BLaER1 treated with 17β-estradiol and CSF1 and Interleukin-3, amounts not matched to agents 10 nM and 100 nM (cell line): ENCODE results near the gene MAN1C1.
"Not testable (repeated sequence)": the region's sequence is repeated elsewhere in the genome, so short reads cannot be mapped to it uniquely, and the experiment has no call there.

Source experiments
- H3K27ac ChIP-seq, 11 experiments: shearing (Covaris generic); formaldehyde crosslinking; 2 replicates each; pipeline ENCODE4 v1.8.1; 2022
- H3K27me3 ChIP-seq, 11 experiments: shearing (Covaris generic); formaldehyde crosslinking; 2 replicates each; pipeline ENCODE4 v1.8.1; 2022
- H3K36me3 ChIP-seq, 11 experiments: shearing (Covaris generic); formaldehyde crosslinking; 2 replicates each; pipeline ENCODE4 v1.8.1; 2022
- H3K4me1 ChIP-seq, 10 experiments: shearing (Covaris generic); formaldehyde crosslinking; 2 replicates each; pipeline ENCODE4 v1.8.1; 2022
- H3K4me2 ChIP-seq, 11 experiments: shearing (Covaris generic); formaldehyde crosslinking; 2 replicates each; pipeline ENCODE4 v1.8.1; 2022
- H3K4me3 ChIP-seq, 10 experiments: shearing (Covaris generic); formaldehyde crosslinking; 2 replicates each; pipeline ENCODE4 v1.8.1; 2022
- H3K9ac ChIP-seq, 11 experiments: shearing (Covaris generic); formaldehyde crosslinking; 2 replicates each; pipeline ENCODE4 v1.8.1; 2022
- H3K9me3 ChIP-seq, 11 experiments: shearing (Covaris generic); formaldehyde crosslinking; replicated peaks in 1 of 11; 2 replicates each; pipeline ENCODE4 v1.8.1; 2022
- H4K20me1 ChIP-seq, 11 experiments: shearing (Covaris generic); formaldehyde crosslinking; 2 replicates each; pipeline ENCODE4 v1.8.1; 2022
- Cebpa-rat ChIP-seq, 11 experiments: shearing (Covaris generic); IDR thresholded peaks; 2 replicates each; pipeline ENCODE4 v1.8.1; 2022

MAN1C1 gene

GRCh38 chr1:25590096-25590824 is 26.3 kb upstream of the MAN1C1 start:
- H3K27me3 ChIP-seq, result no peaks in the 10 kb centered on the region
- peaks cover 0 to 18% (median 10%) of the 10 kb centered on the region in 10 experiments; a peak in 15 of 20 replicates for H3K4me1 ChIP-seq
- TF ChIP-seq Cebpa-rat (IDR thresholded peaks at IDR 0.05), result no peak
- no peak overlapping the region for H3K27ac ChIP-seq
- no peaks in the 10 kb centered on the region for H4K20me1 ChIP-seq
- no peaks in the 10 kb centered on the region for H3K36me3 ChIP-seq
- no peaks in the 10 kb centered on the region for H3K9me3 ChIP-seq
- no peak overlapping the region for H3K4me3 ChIP-seq
- no peak overlapping the region; a peak in 1 of 22 replicates for H3K4me2 ChIP-seq
- H3K9ac ChIP-seq, result no peak overlapping the region

- Histone ChIP-seq H3K36me3 (no peaks in the 10 kb centered on the region), H3K27me3 (no peaks in the 10 kb centered on the region), H4K20me1 (no peaks in the 10 kb centered on the region), H3K9me3 (peaks cover 0 to 7% (median 3%) of the 10 kb centered on the region in 11 experiments; a peak in 7 of 22 replicates), H3K4me2 (no peak overlapping the region), H3K4me1 (peaks cover 0 to 7% (median 0%) of the 10 kb centered on the region in 10 experiments; a peak in 4 of 20 replicates), H3K4me3 (no peak overlapping the region), H3K9ac (no peak overlapping the region), H3K27ac (no peak overlapping the region)
- TF ChIP-seq Cebpa-rat (IDR thresholded peaks at IDR 0.05), result no peak
Measured at GRCh38 chr1:25593861-25594260, 22.7 kb upstream of the MAN1C1 start.

GRCh38 chr1:25594971-25595370 is 21.6 kb upstream of the MAN1C1 start:
- H3K27ac ChIP-seq, result no peak overlapping the region
- no peak overlapping the region for H3K4me3 ChIP-seq
- H3K4me2 ChIP-seq, result no peak overlapping the region
- no peaks in the 10 kb centered on the region for H3K27me3 ChIP-seq
- H3K9me3 ChIP-seq, result peaks cover 0 to 14% (median 8%) of the 10 kb centered on the region in 11 experiments; a peak in 7 of 22 replicates
- peaks cover 0 to 7% (median 0%) of the 10 kb centered on the region in 10 experiments; a peak in 4 of 20 replicates for H3K4me1 ChIP-seq
- no peak overlapping the region for H3K9ac ChIP-seq
- no peak for TF ChIP-seq Cebpa-rat (IDR thresholded peaks at IDR 0.05)
- H3K36me3 ChIP-seq, result no peaks in the 10 kb centered on the region
- no peaks in the 10 kb centered on the region for H4K20me1 ChIP-seq

GRCh38 chr1:25596641-25597040 is 19.9 kb upstream of the MAN1C1 start:
- not testable (repeated sequence) for H3K9ac ChIP-seq, H3K27me3 ChIP-seq, H3K4me1 ChIP-seq, H3K27ac ChIP-seq, H3K4me3 ChIP-seq, H3K36me3 ChIP-seq, H3K4me2 ChIP-seq, H4K20me1 ChIP-seq
- H3K9me3 ChIP-seq, result peaks cover 0 to 14% (median 8%) of the 10 kb centered on the region in 11 experiments; a peak in 7 of 22 replicates
- TF ChIP-seq Cebpa-rat (IDR thresholded peaks at IDR 0.05), result peak; percentile 31 to 94 (median 76); a peak in 18 of 22 replicates

GRCh38 chr1:25598879-25599278 is 17.7 kb upstream of the MAN1C1 start:
- Histone ChIP-seq H3K4me2 (no peak overlapping the region), H3K4me1 (peaks cover 0 to 19% (median 9%) of the 10 kb centered on the region in 10 experiments; a peak in 11 of 20 replicates), H3K4me3 (no peak overlapping the region), H3K36me3 (no peaks in the 10 kb centered on the region), H3K9me3 (peaks cover 0 to 14% (median 8%) of the 10 kb centered on the region in 11 experiments; a peak in 7 of 22 replicates), H3K27ac (no peak overlapping the region), H3K27me3 (no peaks in the 10 kb centered on the region), H4K20me1 (no peaks in the 10 kb centered on the region), H3K9ac (no peak overlapping the region)
- TF ChIP-seq Cebpa-rat (IDR thresholded peaks at IDR 0.05), result no peak

- Histone ChIP-seq H3K27me3 (no peaks in the 10 kb centered on the region), H3K9me3 (peaks cover 0 to 14% (median 8%) of the 10 kb centered on the region in 11 experiments; a peak in 7 of 22 replicates), H3K4me1 (peaks cover 0 to 19% (median 9%) of the 10 kb centered on the region in 10 experiments; a peak in 11 of 20 replicates), H3K4me2 (no peak overlapping the region), H3K9ac (no peak overlapping the region), H4K20me1 (no peaks in the 10 kb centered on the region), H3K4me3 (no peak overlapping the region), H3K27ac (no peak overlapping the region), H3K36me3 (no peaks in the 10 kb centered on the region)
- TF ChIP-seq Cebpa-rat (IDR thresholded peaks at IDR 0.05), result no peak
Measured at GRCh38 chr1:25599969-25600610, 16.5 kb upstream of the MAN1C1 start.

- H3K4me3 ChIP-seq, H3K36me3 ChIP-seq, H3K27me3 ChIP-seq, H3K9ac ChIP-seq, H4K20me1 ChIP-seq, H3K27ac ChIP-seq: not testable (repeated sequence)
- Histone ChIP-seq H3K9me3 (peaks cover 0 to 14% (median 8%) of the 10 kb centered on the region in 11 experiments; a peak in 7 of 22 replicates), H3K4me1 (peaks cover 0 to 19% (median 9%) of the 10 kb centered on the region in 10 experiments; a peak in 11 of 20 replicates), H3K4me2 (peak overlapping the region in 5 of 11 experiments; percentile 26 to 44 (median 35); a peak in 6 of 22 replicates)
Measured at GRCh38 chr1:25600971-25601699, 15.5 kb upstream of the MAN1C1 start.

- H3K4me2 ChIP-seq, H3K36me3 ChIP-seq, H4K20me1 ChIP-seq, H3K9ac ChIP-seq, H3K9me3 ChIP-seq, H3K4me3 ChIP-seq, H3K27me3 ChIP-seq, H3K27ac ChIP-seq: not testable (repeated sequence)
- peaks cover 0 to 26% (median 14%) of the 10 kb centered on the region in 10 experiments; a peak in 12 of 20 replicates for H3K4me1 ChIP-seq
Measured at GRCh38 chr1:25603779-25604538, 12.6 kb upstream of the MAN1C1 start.
